OCI-LY1 (cell line): ENCODE measurements around the gene TOPAZ1.

Experiments used
- CTCF ChIP-seq: fragments of 200-600 bp; sonication (generic), shearing (Covaris generic); IDR thresholded peaks from 2 replicates; pipeline ENCODE4 v1.5.1; 2017; ENCODE audit warnings: mild to moderate bottlenecking, antibody characterized with exemption, low read length, moderate library complexity, mixed read lengths
- EZH2 ChIP-seq: fragments of 200-600 bp; sonication (generic), shearing (Covaris generic); IDR thresholded peaks from 2 replicates; pipeline ENCODE4 v1.8.0; 2017; ENCODE audit warnings: borderline replicate concordance, mixed run types, mild to moderate bottlenecking, antibody characterized with exemption, low read length, moderate library complexity, mixed read lengths

GRCh38 chr3:44326515-44326914 is 84.8 kb downstream of the TOPAZ1 start:
- TF ChIP-seq CTCF (no peak), EZH2 (no peak)
